Measurements from ENCODE around the gene GSDME. TPM values are rescaled to one million over a fixed set of nuclear protein-coding genes. Genes with fewer than 3 reads are reported as not detected.

Gene GSDME
- total and polyA plus RNA-seq, 2 of the 4 experiments (the other 2 are of a cell fraction), result 75.2 to 78.7 TPM

GRCh38 chr7:24764011-24764410 lies 6.7 kb upstream of the GSDME start:
- Histone ChIP-seq H2AK5ac (ENCODE audit: low read depth, low read length) (no peak overlapping the region), H3K27me3 (ENCODE audit: control insufficient read depth, insufficient read depth, low read length) (no peaks in the 10 kb centered on the region), H3K56ac (ENCODE audit: extremely low read depth, insufficient read depth, low read length) (no peak overlapping the region), H2BK20ac (ENCODE audit: low read depth, low read length) (no peak overlapping the region), H3K9me3 (ENCODE audit: control insufficient read depth, insufficient read depth, low read length) (no peaks in the 10 kb centered on the region), H3K36me3 (ENCODE audit: control insufficient read depth, insufficient read depth, low read length) (no peaks in the 10 kb centered on the region), H2BK15ac (ENCODE audit: low read depth, low read length) (no peak overlapping the region), H3K9me1 (ENCODE audit: insufficient read depth, low read length) (no peaks in the 10 kb centered on the region), H4K20me1 (ENCODE audit: insufficient read depth, low read length) (no peaks in the 10 kb centered on the region), H3K23ac (ENCODE audit: low read depth, low read length) (no peak overlapping the region), H4K8ac (ENCODE audit: low read depth in 2 of 2, low read length in 2 of 2) (no peak overlapping the region), H3K4me3 (ENCODE audit: insufficient read depth, low read depth, low read length) (no peak overlapping the region), H2AFZ (replicated peaks; ENCODE audit: low read length, poor library complexity) (no peak overlapping the region), H2BK5ac (ENCODE audit: low read depth, low read length, poor library complexity, severe bottlenecking) (no peak overlapping the region), H2BK120ac (ENCODE audit: low read depth, low read length) (no peak overlapping the region), H3K14ac (replicated peaks; ENCODE audit: low read depth, low read length) (no peak overlapping the region), H3K79me1 (ENCODE audit: low read depth in 1 of 2, low read length in 2 of 2) (no peaks in the 10 kb centered on the region), H4K5ac (ENCODE audit: low read depth, low read length) (no peak overlapping the region), H3K18ac (ENCODE audit: low read depth, low read length) (no peak overlapping the region), H3K4me1 (ENCODE audit: control insufficient read depth, insufficient read depth, low read length) (no peaks in the 10 kb centered on the region), H3K27ac (ENCODE audit: insufficient read depth, low read length) (no peak overlapping the region), H3K4ac (ENCODE audit: low read depth, low read length) (no peak overlapping the region), H2AK9ac (replicated peaks; ENCODE audit: low read depth, low read length, poor library complexity) (no peak overlapping the region), H3K9ac (ENCODE audit: low read depth, low read length) (no peak overlapping the region), H4K91ac (ENCODE audit: insufficient read depth, low read depth, low read length) (no peak overlapping the region), H3K4me2 (ENCODE audit: low read depth, low read length) (no peak overlapping the region)
- ATAC-seq (ENCODE audit: low read depth) (no peak), DNase-seq (no peak)
- TF ChIP-seq CEBPB (IDR thresholded peaks at IDR 0.05; ENCODE audit: low read depth, low read length) (no peak), RFX5 (IDR thresholded peaks at IDR 0.05; ENCODE audit: low read depth, low read length) (no peak), POLR2A (IDR thresholded peaks at IDR 0.05; ENCODE audit: low read depth, low read length) (no peak)
- intact Hi-C loops (cut with micrococcal nuclease), result no loop called here
- BruUV-seq (replicated peaks), result no TSS peak
- dilution Hi-C loops (cut with HindIII; ENCODE audit: low sequenced_read_pairs, unreplicated experiment), result no loop called here
- WGBS, 2 experiments (ENCODE audit: extremely low coverage in 2 of 2, insufficient read length in 1 of 2), result no CpG with 5 or more reads among the region's 1 CpG
- ChIA-PET CTCF (no interaction called here), POLR2A (ENCODE audit: unreplicated experiment) (no interaction called here)
- in situ Hi-C loops (cut with MboI; ENCODE audit: low sequenced_read_pairs), result no loop called here
